Measurements from ENCODE around the gene LFNG.
A peak's percentile ranks its signal among the peaks of the same experiment; 100 is the strongest.

The LFNG gene, protein sequence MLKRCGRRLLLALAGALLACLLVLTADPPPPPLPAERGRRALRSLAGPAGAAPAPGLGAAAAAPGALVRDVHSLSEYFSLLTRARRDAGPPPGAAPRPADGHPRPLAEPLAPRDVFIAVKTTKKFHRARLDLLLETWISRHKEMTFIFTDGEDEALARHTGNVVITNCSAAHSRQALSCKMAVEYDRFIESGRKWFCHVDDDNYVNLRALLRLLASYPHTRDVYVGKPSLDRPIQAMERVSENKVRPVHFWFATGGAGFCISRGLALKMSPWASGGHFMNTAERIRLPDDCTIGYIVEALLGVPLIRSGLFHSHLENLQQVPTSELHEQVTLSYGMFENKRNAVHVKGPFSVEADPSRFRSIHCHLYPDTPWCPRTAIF

DNA sequence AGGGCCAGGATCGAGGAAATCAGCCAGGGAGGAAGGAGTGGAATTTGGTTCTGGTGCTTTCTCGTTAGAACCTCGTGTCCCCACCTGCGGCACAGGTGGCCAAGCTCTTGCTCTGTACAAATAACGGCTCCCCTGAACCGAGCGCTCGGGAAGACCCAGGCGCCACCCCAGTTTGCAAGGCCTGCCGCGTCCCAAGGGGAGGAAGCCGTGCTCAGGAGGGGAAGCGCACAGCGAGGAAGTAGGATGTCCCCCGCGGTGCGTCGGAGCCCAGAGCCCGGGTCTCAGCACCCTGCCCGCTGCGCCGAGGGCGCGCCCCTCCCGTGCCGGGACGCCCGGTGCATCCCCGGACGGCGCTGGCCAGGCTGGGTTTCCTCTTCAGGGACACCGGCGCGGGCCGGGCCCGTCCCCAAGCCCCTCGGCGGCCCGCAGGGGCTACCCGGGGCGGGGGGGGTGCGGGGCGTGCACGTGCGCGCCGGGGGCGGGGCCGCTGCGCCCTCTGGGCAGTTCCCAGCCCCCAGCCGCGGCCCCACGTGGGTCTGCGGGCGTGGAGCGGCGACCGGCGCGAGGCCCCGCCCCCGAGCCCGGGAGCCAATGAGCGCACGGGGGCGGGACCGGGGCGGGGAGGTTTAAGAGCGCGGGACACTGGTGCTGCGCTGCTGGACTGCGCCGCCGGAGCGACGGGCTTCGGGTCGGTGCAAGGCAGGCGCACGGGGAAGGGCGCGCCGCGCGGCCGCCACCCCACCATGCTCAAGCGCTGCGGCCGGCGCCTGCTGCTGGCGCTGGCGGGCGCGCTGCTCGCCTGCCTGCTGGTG lies at the start of gene LFNG:
Gene LFNG (plus strand): TSS at position 656 of the 812 bp plus-strand sequence. CDS start 88 bp downstream, at position 744.
- DNase-seq, result peak; percentile 87

DNA sequence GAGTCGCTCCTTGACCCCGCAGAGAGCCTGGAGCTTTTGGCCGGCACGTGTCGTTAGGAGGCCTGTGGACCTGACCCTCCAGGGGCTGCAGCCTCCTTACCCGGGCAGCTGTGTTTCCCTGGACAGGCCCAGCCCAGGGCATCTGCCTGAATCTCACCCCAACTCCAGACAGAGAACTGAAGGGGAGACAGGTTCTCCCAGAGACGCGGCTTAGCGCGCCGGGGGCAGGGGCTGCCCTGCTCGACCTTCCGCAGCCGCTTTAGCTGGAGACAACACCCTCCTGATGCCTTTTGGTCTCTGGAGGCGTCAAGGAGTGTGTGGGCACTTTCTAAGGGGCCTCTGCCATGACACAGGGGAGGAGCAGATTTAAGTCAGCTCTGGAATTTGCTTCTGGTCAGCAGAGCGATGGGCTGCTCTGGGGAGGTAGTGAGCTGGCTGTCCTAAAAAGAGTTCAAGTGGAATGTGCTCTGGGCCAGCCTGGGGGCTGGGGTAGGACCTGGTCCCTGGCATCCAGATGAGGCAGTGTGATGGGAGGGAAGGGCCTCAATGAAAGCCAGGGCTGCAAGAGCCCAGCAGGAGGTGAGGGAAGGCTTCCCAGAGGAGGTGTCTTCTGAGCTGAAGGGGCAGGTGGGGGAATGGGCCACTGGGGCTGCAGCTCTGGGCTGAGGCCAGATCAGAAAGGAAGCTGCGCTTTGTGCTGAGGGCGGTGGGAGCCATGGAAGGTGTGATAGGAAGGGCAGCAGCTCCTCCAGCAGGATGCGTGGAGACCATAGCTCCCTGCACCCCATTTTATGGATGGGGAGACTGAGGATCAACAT lies 49.2 kb upstream of the LFNG start:
- no peak for DNase-seq

DNA sequence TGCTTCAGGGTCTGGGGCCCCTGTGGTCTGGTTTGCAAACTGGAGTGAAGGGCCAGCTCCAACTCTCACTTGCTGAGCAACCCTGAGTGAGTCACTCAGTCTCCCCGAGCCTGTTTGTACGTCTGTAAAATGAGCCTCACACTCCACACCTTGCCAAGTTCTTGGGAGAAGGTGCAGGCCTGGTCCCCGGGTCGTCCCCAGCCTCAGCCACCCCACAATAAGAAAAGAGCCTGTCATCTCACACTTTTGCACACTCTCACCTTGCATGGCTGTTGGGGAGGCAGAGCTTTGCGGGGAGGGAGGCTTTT lies 48.6 kb upstream of the LFNG start:
- no peak for DNase-seq

DNA sequence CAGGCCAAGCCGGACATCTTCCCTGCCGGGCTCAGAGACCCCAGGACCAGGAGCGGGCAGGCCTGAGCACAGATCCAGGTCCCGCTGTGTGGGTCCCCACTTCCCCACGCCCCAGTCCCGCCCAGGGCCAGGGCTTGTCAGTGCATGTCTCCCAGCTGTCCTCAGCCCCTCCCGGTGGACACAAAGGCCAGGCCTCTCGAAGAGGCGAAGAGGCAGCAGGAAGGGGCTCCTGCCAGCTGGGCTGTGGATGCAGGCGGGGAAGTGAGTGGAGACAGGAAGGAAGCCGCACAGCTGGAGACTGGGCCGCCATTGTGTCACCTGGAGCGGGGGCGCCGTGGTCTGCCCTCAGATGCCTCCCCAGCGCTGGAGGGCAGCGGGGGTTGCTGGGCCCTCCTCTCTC lies 48.2 kb upstream of the LFNG start:
- DNase-seq, result no peak

DNA sequence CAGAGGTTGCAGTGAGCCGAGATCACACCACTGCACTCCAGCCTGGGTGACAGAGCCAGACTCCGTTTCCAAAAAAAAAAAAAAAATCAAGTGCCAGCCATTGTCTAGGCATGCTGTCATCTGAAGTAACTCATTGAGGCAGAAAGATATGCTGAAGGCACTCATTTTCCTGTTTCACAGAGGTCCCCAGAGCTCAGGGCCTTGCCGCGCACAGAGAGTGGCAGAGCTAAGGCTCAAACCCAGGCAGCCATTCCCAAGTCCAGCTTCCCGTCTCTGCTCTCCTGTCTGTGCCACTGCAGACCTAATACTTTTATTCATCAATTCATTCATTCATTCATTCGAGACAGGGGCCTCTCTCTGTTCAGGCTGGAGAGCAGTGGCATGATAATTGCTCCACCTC lies 46.8 kb upstream of the LFNG start:
- no peak for DNase-seq

DNA sequence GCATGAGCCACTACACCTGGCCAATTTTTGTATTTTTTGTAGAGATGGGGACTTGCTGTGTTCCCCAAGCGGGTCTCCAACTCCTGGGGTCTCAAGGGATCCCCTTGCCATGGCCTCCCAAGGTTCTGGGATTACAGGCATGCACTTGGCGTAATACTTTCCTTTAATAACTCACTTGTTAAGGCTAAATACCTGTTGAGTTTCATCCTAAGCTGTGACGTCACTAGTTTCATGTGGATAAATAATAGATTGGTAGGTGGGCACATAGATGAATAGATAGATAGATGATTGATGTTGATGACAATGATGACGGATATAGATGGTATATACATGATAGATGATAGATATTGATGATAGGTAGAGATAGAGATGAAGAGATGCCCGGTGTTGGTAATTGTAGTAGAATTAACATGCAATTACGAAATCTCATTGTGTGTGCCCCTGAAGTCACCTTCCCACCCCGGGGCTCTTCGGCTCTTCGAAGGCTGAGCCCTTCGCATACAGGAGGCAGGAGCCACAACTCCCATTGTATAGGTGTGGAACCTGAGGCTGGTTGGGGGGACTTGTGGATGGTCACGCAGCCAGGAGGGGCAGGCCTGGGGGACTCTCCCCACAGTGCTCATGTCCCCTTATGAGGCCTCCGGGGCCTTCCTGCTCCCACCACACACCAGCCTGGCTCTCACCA lies 45.9 kb upstream of the LFNG start:
- DNase-seq, result no peak

DNA sequence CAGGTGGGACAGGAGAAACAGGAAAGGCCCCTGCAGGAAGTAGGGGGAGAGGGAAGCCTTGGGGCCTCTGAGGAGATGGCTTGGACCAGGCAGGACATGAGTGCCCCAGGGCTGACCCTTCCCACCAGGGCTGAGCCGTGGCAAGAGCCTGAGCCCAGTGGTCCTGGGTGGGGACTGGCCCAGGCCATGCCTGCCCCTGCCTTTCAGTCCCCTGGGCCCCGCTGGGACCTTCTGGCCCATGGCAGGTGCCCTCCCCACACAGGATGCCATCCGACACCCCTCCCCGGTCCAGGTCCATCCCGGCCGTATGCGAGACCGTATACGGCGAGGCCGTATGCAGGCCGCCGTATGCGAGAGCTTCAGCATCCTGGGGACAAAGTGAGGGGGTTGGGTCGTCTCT lies 45.4 kb upstream of the LFNG start:
- no peak for DNase-seq

DNA sequence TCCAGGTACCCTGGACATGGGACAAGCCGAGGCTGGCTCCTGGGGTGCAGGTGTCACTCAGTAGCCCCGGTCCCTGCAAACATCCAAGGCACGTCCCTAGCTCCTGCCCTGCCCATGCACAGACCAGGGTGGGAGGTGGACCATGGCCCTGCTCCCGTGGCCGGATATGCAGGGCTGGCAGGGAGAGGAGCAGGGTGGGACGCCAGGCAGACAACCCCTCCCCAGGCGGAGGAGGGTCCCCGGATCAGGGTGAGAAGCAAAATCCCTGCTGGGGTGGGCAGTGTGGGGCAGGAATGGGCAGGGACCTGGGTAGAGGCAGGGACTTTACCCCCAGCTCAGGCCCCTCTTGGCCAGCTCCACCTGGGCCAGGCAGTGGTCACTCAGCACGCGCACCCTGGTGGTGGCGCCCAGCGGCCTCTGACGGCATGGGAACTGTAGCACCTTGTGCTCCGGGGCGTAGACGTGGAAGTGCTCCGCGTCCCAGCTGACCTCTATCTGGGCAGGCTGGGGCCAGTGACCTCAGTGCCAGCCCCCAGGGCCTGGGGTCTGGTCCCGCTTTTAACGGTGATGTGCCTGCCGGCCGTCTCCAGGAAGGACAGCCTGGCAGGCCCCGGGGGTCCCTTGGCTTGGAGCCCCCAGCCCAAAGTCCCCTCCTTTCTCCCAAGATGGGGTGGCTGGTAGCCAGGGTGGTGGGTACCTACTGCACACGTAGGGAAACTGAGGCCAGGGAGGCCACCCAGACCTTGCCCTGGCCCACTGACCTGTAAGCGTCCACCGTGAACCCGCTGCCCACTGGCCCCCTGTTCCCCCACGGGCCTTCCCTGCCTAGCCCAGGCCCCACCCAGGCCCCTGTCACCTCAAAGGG lies 44.5 kb upstream of the LFNG start:
- DNase-seq, result no peak

DNA sequence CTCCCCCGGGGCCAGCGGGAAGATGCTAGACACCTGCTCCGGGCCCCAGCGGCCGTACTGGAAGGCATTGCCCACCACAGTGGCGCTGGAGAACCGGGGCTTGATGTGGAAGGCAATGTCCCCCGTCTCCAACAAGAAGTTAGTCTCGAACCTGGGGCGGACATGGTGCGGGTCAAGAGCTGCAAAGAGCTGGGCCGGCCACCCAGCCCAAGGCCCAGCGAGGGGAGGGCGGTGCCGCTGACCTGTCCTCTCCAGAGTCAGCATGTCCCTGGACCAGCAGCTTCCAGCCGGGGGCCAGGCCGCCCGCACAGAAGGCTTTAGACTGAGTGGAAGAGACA lies 43.9 kb upstream of the LFNG start:
- DNase-seq, result no peak

DNA sequence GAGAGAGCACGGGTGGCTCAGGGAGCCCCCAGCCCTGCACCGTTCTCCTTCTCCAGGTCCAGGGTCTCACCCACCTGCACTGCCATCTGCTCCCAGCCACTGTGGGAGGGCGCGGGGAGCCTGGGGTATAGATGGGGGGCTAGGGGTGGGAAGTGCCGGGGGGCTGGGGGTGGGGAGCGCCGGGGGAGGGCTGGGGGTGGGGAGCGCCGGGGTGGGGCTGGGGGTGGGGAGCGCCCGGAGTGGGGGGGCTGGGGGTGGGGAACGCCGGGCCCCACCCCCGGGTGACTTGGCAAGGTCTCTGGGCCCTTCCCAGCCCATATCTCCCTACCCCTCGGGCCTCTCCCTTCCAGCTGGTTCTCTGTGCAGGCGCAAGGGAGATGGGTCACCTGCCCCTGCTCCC lies 43.3 kb upstream of the LFNG start, which contains the start of gene GRIFIN:
Gene GRIFIN (minus strand): TSS at position 101 of the 400 bp plus-strand sequence. CDS start 15 bp downstream, at position 86.
- DNase-seq, result no peak

DNA sequence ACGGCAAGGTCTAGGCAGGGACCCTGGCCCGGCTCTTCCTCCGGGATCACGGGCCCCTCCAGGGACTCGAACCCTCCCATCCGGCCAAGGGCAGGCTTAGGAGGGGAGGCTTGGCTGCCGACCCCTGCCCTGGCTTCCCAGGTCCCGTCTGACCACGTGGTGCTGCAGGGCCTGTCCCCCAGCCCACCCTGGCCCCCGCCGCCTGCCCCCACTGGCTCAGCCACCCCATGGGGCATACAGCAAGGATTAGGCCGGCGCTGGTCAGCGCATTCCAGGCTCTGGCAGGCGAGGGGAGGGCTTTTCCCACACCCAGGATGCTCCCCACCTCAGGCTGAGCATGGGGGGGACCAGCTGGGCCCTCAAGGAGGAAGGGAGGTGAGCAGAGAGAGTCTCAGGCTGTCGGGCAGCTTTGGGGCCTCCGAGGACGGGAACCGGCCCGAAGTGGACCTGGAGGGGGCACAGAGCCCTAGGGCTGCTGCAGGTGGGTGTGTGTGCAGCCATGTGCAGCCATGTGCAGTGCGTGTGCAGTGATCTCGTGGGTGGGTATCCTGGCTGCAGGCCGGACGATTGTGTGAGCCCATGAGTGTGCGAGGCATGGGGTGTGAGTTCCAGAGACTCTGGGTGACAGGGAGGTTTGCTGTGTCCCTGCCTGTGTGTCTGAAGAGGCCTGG lies 42.7 kb upstream of the LFNG start:
- no peak for DNase-seq

DNA sequence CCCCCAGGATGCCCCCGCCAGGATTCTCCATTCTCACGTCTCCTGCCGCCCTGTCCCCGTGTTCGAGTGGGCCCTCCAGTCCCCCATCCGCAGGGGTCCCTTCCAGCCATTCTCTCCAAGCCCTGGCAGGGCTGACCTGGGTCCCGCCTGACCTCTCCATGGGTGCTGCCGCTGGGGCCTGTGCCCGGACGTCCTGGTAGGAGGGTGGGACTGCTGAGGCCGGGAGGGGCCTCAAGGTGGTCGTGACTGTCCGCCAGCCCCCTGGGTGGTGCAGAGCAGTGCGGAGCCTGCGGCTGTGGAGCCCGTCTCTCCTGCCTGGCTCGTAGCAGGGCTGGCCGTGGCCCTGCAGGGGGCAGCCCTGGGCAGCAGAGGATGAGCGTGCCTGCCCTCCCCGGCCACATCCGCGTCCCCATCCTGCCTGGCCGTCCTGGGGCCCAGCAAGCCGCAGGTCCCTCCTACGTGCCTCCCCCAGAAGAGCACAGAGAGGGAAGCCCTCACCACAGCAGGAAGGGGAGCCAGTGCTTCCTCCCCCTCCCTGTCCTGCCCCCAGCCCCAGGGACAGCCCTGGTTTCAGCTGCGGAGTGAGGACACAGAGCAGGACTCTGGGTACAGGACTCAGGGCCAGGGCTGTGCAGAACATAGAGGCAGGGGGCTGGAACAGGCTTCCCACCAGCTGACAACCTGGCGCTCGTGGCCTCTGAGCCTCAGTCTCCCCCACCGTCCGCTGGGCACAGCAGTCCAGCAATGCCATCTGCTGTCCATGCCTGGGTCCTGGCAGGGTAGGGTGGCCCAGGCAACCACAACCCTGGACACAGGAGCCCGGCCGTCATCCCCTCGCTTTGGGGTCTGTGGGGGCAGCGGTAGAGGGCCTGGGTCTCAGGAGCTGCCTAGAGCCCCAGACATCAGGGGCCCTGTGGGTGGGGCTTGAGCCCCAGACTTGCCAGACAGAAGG lies 41.9 kb upstream of the LFNG start:
- DNase-seq, result peak; percentile 66

DNA sequence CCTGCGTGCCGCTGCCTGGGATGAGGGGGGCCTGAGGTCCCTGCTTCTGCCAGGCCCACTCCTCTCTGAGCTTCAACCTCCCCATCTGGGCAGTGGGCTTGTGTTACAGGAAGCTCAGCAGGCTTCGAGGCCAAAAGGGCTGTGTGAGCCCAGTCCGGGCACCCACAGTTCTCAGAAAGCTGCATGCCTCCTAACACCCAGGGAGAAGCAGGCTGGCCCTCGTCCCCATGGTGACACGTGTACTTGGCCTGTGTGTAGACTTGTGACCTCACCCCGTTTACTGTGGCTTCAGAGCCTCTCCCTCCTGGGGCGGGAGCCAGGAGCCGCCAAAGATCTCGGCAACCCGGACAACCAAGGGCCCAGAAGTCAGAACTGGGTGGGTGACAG lies 41.2 kb upstream of the LFNG start:
- DNase-seq, result no peak

DNA sequence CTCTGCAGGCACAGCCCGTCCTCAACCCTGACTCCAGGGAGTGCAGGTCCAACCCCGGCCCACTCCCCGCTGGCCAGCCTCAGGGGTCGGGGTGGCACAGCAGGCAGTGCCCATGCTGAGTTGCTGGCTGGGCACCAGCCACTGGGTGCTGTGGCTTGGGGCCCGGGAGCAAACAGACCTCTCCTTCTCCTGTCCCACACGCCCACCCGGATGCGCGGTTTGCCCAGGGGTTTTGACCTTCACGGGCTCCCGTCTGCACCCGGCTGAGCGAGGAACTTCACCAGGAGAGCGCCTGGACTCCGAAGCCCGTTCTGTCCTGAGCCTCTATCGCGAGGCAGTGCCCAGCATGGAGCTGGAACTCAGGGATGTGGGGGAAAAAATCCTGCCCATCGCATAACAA lies 40.8 kb upstream of the LFNG start:
- DNase-seq, result no peak

DNA sequence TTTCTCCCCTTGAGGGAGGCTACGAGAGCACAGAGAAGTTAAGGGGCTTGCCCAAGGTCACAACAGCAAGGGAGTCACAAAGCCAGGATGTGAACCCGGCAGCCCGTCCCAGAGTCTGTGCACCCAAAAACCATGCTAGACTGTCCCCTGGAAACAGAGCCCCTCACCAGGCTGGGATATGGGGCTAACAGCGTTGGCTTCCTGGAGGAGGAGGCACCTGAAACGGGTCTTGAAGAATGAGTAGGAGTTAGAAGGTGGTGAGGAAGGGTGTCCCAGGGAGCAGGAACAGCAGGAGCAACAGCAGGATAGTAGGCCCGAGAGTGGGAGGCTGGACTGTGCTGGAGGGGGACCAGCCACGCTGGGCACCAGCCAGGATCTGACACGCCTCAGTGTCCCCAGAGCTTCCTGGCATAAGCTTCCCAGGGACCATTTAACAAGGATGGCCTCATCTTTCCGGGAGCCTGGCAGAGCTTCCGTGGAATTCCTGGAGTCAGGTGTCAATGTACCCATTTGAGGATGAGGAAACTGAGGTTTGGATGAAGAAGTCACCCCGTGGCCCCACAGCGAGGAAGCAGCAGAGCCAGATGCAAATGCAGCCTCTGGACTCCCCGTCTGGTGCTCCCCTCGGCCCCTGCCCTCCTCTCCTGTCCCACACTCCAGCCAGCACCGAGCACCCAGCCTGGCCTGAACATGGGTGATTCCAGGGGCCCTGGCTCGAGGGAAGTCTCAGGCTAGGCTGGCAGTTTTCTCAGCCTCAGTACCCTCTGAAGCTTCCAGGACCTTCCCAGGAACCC lies 40.1 kb upstream of the LFNG start:
- DNase-seq, result no peak

DNA sequence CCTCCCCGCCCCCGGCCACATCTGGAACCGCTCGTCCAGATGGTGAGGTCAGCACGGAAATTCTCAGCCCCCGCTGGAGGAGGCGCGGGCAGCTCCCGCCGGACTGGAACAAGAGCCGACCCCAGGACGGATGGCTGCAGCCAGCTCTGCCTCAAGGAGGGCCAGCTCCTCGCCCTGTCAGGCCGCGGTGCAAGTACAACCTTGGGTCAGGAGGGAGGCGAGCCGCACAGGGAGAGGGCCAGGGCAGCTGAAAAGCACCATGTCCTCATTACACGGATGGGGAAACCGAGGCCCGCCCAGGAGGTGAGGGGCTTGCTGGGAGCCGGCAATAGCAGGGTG lies 39.5 kb upstream of the LFNG start:
- no peak for DNase-seq

DNA sequence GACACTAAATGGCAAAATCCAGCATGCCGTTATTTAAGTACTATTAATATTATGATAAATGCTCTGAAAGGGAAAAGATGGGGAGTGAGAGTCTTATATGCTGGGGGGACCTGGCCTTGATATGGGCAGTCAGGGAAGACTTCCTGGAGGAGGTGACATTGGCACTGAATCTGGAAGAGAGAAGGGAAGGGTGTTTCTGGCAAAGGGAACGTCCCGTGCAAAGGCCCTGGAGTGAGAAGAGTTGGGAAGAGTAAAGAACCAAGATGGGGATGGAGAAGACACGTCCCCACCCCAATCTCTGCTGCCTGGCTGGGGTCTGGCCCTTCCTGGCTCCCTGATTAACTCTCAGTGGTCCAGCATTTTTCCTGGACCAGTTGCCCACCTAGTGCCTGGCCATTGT lies 38.4 kb upstream of the LFNG start:
- DNase-seq, result no peak

DNA sequence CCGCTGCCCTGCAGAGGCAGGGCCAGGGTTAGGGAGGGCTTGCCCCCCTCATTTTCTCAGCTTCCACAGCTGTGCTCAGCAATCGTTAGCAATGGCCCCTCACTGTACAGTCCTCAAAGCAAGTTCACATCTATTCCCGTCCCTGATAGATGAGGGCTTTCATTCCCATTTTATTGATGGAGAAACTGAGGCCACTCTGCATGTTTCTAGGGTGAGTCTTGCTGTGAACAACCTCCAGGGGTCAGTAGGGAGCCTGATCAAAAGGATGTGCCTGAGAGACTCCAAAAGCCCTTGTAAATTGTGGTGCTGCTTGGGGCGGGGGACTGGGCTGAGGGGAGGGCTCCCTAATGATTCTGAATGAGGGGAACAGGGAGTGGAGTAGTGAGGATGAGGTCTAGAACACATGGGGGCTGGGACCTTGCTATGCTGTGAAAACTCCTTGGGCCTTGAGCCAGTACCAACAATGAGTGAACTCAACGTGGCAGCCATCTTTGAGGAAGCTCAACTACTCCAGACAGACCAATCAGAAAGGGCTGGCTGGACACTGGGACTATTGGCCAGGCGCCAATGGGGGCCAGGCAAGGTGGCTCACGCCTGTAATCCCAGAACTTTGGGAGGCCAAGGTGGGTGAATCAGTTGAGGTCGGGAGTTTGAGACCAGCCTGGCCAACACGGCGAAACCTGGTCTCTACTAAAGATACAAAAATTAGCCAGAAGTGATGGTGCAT lies 36.7 kb upstream of the LFNG start:
- DNase-seq, result no peak

DNA sequence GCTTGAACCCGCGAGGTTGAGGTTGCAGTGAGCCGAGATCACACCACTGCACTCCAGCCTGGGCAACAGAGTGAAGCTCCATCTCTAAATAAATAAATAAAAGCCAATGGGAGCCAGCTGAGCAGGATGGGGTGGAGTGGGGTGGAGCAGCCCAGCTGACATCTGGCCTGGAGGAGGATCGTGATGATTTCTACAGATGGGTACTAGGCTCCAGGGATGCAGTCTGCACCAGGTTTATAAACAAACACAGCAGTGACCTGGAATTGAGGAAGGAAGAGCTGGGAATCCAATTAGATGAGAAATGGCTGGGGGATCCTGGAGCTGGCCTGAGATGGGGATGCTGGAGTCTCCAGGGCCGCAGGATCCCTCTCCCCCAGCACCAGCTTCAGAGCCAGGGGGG lies 36.1 kb upstream of the LFNG start:
- DNase-seq, result no peak

Measured in CD4-positive, alpha-beta T cell treated with Interleukin-17A for 1 hour (primary cell).